Measurements from ENCODE around the gene CTAGE1. TPM values are rescaled to one million over a fixed set of nuclear protein-coding genes. Genes with fewer than 3 reads are reported as not detected.
A peak's percentile ranks its signal among the peaks of the same experiment; 100 is the strongest.

The CTAGE1 gene
- total RNA-seq, 1 donor, result not detected

DNA sequence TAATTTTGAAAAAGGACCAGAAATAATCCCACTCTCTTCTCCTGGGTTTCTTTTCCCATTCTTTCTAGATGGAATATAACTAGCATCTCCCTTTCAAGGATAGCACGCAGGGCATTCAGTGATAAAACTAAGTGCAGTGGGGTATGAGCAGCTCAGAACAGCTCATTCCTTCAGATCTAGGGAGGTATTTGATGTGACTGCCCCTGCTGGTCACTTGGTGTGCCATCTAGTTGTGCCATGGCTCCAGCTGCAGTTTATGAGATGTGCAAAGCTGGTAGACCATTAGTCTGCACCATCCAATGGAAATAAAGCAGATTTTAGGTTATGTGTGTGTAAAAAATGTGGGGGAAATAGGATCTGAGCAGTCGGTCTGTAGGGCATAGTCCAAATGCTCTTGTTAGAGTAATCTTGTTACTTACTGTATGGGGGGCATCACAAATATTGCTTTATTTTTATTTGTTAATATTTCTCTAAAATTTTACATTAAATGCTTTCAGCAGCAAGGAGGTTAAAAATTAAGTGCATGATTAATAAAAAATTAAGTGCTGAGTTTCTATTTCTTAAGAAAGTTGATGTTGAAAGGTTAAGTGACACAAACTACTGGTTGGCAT lies 38.9 kb downstream of the CTAGE1 start:
- no peaks in the 10 kb centered on the region for H3K4me1 ChIP-seq (ENCODE audit: insufficient read depth, low read length)
- no peaks in the 10 kb centered on the region for H4K20me1 ChIP-seq (ENCODE audit: insufficient read depth, low read length)
- no peaks in the 10 kb centered on the region for H3K36me3 ChIP-seq (ENCODE audit: insufficient read depth, low read length)
- no peaks in the 10 kb centered on the region for H3K79me2 ChIP-seq (ENCODE audit: insufficient read depth, low read length)
- peak; percentile 54 for TF ChIP-seq CTCF (IDR thresholded peaks at IDR 0.05; ENCODE audit: extremely low read depth, low read depth, low read length)
- no peak for DNase-seq (ENCODE audit: insufficient read length, low spot score, missing footprints)
- H3K9me3 ChIP-seq (ENCODE audit: low read depth, low read length), result peaks cover 2% of the 10 kb centered on the region
- no peak overlapping the region for H3K27ac ChIP-seq (ENCODE audit: low read depth, low read length)
- H3K4me3 ChIP-seq (ENCODE audit: insufficient read depth, low read length), result no peak overlapping the region
- peaks cover 7% of the 10 kb centered on the region for H3K27me3 ChIP-seq (ENCODE audit: insufficient read depth, low read length)
- no peak overlapping the region for H3K4me2 ChIP-seq (ENCODE audit: insufficient read depth, low read length)
- H2AFZ ChIP-seq (ENCODE audit: low read length), result no peak overlapping the region

GRCh38 chr18:22377769-22378168 lies 39.9 kb downstream of the CTAGE1 start:
- Histone ChIP-seq H3K4me3 (ENCODE audit: insufficient read depth, low read length) (no peak overlapping the region), H3K4me1 (ENCODE audit: insufficient read depth, low read length) (no peaks in the 10 kb centered on the region), H3K9me3 (ENCODE audit: low read depth, low read length) (no peaks in the 10 kb centered on the region), H3K27me3 (ENCODE audit: insufficient read depth, low read length) (peaks cover 7% of the 10 kb centered on the region), H2AFZ (ENCODE audit: low read length) (no peak overlapping the region), H4K20me1 (ENCODE audit: insufficient read depth, low read length) (no peaks in the 10 kb centered on the region), H3K4me2 (ENCODE audit: insufficient read depth, low read length) (no peak overlapping the region), H3K27ac (ENCODE audit: low read depth, low read length) (no peak overlapping the region), H3K36me3 (ENCODE audit: insufficient read depth, low read length) (no peaks in the 10 kb centered on the region), H3K79me2 (ENCODE audit: insufficient read depth, low read length) (no peaks in the 10 kb centered on the region)
- TF ChIP-seq CTCF (IDR thresholded peaks at IDR 0.05; ENCODE audit: extremely low read depth, low read depth, low read length), result no peak
- no peak for DNase-seq (ENCODE audit: insufficient read length, low spot score, missing footprints)

DNA sequence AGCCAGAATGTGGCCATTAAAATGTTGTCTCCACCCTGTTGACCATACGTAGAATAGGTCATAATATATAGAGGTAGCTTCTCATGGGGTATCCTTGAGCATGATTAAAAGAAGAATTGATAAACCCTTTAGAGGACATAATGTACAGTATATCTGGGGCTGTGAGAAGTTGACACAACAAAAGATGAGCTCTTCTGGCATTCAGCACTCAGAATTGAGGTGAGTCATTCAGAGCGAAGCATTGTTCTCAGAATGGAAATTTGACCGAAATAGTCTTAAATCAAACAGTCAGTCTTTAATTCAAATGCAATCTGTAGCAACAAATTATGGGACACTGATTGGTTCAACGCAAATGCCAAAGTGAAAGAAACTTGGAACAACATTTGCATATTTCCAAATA lies 47.3 kb downstream of the CTAGE1 start:
- Histone ChIP-seq H2AFZ (ENCODE audit: low read length) (no peak overlapping the region), H3K4me1 (ENCODE audit: insufficient read depth, low read length) (no peaks in the 10 kb centered on the region), H4K20me1 (ENCODE audit: insufficient read depth, low read length) (no peaks in the 10 kb centered on the region), H3K36me3 (ENCODE audit: insufficient read depth, low read length) (no peaks in the 10 kb centered on the region), H3K27me3 (ENCODE audit: insufficient read depth, low read length) (no peaks in the 10 kb centered on the region), H3K79me2 (ENCODE audit: insufficient read depth, low read length) (no peaks in the 10 kb centered on the region), H3K27ac (ENCODE audit: low read depth, low read length) (no peak overlapping the region), H3K9me3 (ENCODE audit: low read depth, low read length) (no peaks in the 10 kb centered on the region), H3K4me2 (ENCODE audit: insufficient read depth, low read length) (no peak overlapping the region), H3K4me3 (ENCODE audit: insufficient read depth, low read length) (no peak overlapping the region)
- DNase-seq (ENCODE audit: insufficient read length, low spot score, missing footprints), result no peak
- no peak for TF ChIP-seq CTCF (IDR thresholded peaks at IDR 0.05; ENCODE audit: extremely low read depth, low read depth, low read length)

DNA sequence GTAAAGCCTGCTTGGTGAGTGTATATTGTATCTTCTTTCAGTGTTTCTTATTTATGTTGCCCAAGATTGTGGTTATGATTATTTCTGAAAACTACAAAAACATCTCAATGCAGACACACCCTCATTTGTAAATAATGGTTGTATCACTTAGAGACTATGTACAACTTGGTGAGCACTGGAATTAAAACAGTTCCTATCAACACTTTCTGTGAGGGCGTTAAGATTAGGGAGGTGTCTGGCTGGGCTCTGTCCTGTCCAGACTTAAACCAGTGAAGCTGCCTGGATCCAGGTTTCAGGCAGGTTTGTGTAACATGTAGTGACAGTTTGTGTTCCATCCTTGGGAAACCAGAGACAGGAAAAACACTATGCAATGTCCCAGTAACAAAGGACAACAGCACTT lies 49.7 kb downstream of the CTAGE1 start:
- Histone ChIP-seq H3K27me3 (ENCODE audit: insufficient read depth, low read length) (peaks cover 7% of the 10 kb centered on the region), H3K27ac (ENCODE audit: low read depth, low read length) (no peak overlapping the region), H3K9me3 (ENCODE audit: low read depth, low read length) (no peaks in the 10 kb centered on the region), H3K4me3 (ENCODE audit: insufficient read depth, low read length) (no peak overlapping the region), H2AFZ (ENCODE audit: low read length) (no peak overlapping the region), H3K4me1 (ENCODE audit: insufficient read depth, low read length) (no peaks in the 10 kb centered on the region), H3K36me3 (ENCODE audit: insufficient read depth, low read length) (no peaks in the 10 kb centered on the region), H3K4me2 (ENCODE audit: insufficient read depth, low read length) (no peak overlapping the region), H3K79me2 (ENCODE audit: insufficient read depth, low read length) (no peaks in the 10 kb centered on the region), H4K20me1 (ENCODE audit: insufficient read depth, low read length) (no peaks in the 10 kb centered on the region)
- DNase-seq (ENCODE audit: insufficient read length, low spot score, missing footprints), result no peak
- TF ChIP-seq CTCF (IDR thresholded peaks at IDR 0.05; ENCODE audit: extremely low read depth, low read depth, low read length), result no peak
